Stimulated activated CD4-positive, alpha-beta T cell treated with anti-CD3 and anti-CD28 coated beads, Interleukin-1b, Interleukin-23, amount 100 ng/mL, for 24 hours (primary cell): ENCODE measurements around the gene UBAC1.
"Not testable (repeated sequence)": the region's sequence is repeated elsewhere in the genome, so short reads cannot be mapped to it uniquely, and the experiment has no call there.

Source experiments
- DNase-seq, 4 experiments: peaks; one replicate each; pipeline ENCODE4 v3.0.0-alpha.2; 2020; ENCODE audit warnings: low read depth in 4 of 4, low spot score in 1 of 4

UBAC1 gene

DNA sequence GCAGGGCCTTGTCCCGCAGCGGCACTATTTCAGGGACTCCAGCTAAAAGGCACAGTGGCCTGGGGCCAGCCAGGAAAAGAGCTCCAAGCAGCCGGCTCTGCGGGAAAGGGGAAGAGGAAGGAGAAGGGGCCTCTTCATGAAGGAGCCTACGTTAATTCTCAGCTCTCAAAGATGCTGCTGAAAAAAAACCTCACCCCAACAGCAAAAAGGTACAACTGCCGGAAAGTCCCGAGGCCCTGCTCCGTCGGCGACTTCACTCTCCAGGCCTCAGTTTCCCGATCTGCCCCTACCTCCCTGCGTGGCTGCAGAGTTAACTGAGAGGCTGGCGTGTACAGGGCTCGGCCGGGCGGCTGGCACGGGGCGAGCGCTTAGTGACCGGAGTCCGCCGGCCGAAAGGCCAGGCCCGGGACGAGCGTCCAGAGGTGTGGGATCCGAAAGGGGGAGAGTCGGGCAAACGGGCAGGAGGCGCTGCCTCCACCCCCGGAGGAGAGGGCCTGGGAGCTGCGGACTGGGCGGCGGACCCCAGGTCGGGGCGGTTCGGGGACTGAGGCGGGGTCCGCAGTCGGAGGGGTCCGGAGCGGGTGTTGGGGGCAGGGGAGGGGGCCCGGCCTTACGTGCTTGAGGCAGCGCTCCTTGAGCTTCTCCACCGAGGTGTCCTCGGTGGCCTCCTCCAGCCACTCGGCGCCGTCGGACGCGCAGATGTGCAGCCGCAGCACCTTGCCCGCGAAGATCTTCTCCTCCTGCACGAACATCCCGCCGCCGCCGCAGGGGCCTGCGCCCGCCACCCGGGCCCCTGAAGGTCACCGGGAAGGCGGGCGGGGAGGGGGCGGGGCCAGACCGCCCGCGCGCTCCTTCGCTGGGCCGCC lies 529 bp downstream of the UBAC1 start:
- DNase-seq = no peak

DNA sequence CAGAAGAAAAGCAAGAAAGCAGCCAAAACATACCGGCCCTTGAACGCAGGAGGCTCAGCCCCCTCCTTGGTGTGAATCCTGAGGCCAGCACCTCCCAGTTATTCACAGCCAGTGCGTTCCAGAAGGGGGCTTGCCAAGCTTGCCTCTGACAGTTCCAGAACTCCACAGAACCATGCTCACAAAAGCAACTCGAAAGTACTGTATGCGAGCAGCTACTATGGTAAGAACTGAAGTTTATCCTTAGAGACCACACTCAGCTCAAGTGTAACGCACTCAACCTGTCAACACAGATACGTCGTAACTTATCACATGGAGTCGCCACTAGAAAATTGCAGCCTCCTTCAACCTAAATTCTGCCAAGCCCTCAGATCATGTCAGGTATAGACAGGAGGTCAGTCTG lies 1.4 kb downstream of the UBAC1 start:
- no peak for DNase-seq

DNA sequence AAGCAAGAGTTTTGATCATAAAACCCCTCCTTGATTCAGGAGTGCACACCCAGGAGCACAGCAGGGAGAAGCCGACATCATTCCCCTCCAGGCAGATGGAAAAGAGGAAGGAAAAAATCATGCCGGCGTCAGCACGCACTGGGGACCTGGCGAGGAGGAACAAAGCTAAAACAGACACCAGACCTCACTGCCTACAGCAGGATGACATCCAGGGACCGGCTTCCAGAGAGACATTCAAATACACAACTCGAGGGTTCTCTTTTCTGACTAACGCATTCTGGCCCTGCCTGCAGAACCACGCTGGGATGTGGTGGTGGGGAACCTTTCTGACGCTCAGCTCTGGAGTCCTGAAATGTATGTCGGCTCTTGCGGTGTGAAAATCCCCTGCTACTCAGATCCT lies 2.7 kb downstream of the UBAC1 start:
- no peak for DNase-seq

DNA sequence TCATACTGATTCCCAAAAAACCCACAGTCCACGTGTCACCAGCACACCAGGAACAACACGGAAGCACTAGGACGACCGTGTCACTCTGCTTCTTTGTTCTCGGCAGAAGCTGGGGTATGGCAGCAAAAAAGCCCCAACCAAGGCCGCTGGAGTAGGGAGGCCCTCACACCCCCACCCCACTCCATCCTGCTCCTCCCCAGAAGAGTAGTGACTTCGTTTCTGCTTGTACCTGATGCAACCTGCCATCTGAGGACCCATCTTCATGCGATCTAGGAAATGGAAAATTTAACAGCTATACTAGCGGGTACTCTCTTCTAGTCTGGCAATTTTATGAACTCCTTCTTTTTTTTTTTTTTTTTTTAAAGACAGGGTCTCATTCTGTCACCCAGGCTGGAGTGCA lies 3.7 kb downstream of the UBAC1 start:
- no peak for DNase-seq

DNA sequence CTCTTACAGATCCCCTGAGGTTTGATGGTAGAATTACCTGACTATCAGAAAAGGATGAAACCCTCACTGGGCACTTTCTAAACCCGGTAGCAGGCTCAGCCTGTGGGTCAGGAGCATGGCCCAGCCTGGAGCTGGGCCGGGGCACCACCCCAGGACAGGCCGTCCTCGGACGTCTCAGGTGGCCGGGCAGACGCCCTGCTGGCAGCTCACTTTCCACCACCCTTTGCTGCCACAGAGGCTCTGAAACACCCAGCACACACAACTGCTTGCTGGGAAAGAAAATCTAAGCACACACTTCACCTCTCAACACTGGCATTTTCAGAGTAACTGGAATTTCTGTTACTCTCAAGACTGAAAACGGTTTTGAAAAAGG lies 4.4 kb downstream of the UBAC1 start:
- DNase-seq = no peak

DNA sequence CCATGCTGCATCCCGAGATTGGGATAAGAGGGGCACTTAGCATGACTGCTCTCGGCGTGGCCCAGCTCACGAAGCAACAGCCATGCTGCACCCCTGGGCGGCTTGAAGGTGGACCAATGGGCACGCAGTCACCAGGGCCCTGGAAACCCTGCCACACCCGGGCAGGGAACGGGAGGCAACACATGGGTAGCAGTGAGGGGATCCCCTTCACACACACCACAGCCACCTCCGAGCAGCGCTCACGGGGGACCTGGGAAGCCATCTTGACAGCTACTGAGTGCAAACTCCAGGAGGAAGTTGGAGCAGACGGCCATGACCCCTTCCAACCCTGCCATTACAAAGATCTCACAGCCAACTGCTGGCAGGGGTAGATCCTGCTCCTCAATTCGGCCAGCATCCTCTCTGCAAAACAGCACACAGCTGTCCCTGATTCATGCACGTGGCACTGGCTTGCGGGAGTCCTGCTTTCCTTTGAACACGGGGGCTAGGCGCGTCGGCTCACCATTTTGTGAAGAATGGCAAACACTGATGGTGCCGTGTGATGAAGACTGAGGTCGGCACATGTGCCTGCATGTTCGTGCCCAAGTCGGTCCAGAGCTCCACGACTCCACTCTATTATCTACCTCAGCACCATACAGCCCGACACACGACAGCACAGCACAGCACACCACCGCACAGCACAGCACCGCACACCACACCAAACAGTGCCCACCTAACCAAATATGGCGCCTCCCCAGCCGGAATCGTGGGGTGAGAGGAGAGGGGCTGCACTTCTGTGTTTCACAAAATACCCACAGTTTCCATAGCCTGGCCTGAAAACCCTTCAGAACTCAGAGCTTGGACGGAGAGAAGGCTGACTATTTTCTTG lies 5.0 kb downstream of the UBAC1 start:
- DNase-seq = no peak

DNA sequence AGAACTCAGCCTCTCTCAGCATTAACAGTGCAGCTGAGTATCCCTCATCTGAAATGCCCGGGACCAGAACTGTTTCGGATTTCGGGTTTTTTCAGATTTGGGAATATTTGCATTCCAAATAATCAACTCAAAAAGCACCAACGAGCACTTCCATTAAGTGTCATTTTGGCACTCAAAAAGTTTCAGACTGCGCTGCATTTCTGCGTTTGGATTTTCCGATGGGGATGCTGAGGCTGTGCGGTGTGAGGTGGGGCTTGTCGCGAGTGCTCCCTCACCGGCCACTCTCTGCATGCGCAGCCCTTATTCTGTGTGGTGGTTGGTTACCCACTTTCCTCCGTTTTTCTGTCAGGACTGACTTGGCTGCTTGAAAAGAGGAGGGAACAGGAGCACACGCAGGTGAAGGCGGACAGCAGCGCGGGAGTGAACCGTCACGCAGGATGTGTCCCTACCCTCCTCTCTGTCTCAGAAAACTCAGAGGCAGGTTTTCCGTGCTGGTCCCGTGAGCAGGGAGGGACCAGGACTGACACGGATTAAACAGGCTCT lies 8.4 kb downstream of the UBAC1 start:
- no peak for DNase-seq

DNA sequence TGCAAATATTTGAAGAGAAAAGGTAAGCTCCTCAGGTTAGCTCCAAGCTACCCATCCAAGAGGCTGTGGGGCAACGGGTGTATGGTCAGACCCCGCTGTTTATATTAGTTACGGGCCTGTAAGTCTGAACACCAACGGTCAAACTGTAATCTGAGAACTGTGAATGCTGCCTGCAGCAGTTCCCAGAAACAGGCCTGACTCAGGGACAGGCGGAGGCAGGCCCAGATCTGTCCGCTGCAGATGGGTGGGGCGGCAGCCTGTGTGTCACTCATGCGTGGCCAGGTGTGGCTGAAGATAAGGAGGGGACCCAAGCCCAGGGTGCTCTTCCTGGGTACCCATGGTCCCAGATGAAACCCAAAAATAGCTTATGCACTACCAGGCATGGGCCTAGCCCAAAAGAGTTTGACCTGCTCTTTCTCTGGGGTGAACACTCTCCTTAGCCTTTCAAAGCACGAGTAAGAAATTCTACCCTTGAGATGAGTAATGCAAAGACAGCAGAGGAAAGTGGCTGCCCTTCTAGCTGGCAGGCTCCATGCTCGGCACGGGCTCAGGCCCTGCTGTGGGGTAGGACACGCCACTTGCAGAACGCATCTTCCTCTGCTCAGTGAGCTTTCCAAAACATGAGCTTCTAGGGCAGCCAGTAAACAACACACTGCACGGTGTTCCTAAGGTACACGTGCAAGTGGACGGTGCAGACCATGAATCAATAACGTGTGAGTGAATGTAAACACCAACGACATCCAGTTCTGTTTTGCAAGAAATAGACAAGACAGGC lies 9.1 kb downstream of the UBAC1 start:
- DNase-seq = no peak

DNA sequence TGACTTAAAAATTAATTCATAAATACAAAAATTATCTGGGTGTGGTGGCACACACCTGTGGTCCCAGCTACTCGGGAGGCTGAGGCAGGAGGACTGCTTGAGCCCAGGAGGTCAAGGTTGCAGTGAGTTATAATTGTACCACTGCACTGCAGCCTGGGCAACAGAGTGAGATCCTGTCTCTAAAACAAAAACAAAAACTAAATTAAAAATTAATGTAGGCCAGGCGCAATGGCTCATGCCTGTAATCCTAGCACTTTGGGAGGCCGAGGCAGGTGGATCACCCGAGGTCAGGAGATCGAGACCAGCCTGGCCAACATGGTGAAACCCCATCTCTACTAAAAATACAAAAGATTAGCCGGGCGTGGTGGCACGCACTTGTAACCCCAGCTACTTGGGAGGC lies 9.9 kb downstream of the UBAC1 start:
- not testable (repeated sequence) for DNase-seq

DNA sequence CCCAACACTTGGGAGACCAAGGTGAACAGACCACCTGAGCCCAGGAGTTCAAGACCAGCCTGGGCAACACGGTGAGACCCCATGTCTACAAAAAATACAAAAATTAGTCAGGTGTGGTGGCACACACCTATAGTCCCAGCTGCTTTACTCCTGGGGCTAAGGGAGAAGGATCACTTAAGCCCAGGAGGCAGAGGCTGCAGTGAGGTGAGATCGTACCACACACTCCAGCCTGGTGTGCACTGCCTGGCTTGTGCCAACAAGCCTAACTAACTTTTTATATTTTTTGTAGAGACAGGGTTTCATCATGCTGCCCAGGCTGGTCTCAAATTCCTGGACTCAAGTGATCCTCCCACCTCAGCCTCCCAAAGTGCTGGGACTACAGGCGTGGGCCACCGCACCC lies 10.3 kb downstream of the UBAC1 start:
- DNase-seq = not testable (repeated sequence)

DNA sequence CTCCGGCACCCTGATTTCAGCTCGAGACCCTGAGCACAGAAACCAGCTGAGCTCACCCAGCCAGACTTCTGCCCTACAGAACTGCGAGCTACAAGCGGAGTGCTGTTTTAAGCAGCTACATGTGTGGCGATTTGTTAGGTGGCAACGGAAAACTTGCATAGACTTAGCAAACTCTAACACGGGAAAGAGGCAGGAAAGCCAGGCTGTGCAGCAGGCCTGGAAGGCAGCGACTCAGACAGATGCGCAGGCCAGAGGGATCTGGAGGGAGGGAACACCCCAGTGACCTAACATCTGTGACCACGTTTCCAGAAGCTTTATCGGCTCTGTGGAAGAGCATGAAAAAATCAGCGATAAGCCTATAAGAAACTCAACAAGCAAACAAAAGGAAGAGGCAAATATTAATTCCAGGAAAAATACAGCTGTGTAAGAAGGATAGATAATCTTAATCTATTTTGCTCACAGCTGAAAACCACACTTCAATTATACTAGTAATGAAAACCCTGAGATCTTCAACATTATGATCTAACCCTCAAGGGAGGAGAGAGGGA lies 11.0 kb downstream of the UBAC1 start:
- no peak for DNase-seq

DNA sequence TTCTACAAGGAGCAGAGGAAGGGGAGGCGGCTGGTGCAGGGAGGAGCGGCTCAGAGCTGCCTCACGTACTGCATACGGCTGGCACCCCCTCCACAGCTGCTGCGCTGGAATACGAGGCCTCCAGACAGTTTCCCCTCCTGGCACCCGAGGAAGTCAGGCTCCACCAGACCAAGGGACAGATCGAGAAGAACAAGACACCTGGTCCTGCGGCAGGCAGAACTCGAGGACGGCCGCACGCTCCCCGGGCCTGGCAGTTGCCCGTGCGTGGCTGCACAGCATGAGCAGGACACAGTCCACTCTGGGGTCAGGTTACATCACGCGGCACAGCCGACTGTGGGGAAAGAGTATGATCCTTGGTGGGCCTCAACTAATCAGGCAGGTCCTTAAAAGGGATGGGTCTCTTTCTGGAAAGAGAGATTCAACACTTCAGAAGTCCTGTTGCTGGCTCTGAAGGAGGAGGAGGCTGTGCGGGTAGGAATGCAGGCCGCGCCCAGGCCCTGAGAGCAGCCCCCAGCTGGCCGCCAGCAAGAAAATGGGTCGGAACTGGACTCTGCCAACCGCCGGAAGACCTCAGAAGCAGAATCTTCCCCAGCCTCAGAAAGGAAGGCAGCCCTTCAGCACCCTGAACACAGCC lies 11.6 kb downstream of the UBAC1 start:
- no peak for DNase-seq

DNA sequence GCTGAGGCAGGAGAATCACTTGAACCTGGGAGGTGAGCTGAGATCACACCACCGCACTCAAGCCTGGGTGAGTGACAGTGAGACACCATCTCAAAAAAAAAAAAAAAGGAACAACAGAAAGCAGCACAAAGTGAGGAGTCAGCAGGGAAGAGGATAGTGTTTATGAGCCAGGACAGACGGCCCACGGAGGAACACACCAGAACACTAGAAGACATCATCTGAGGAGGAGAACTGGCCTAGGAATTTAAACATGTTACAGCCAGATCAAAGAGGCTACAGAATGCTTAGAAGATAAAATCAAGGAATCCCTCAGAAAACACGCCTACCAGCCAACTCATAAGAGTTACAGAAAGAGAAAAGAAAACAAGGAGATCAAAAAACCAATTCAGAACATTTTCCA lies 12.2 kb downstream of the UBAC1 start:
- DNase-seq = no peak

DNA sequence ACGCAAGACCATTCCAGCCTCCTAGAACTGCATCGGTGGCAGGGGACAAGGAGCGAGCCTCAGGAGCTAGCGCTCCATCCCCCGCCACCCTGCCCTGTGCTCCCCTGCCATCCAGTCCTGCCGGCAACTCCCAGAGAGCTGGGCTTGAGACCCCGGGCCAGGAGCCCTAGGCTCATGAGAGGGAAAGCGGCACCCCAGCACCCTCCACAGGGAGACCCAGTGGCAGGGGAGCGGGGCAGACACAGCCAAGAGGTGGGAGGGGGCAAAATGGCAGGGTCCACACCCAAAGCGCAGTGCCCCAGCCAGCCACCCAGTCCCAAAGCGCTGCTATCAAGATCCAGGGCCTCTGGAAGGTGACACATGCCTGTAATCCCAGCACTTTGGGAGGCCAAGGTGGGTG lies 12.7 kb downstream of the UBAC1 start:
- DNase-seq = no peak

DNA sequence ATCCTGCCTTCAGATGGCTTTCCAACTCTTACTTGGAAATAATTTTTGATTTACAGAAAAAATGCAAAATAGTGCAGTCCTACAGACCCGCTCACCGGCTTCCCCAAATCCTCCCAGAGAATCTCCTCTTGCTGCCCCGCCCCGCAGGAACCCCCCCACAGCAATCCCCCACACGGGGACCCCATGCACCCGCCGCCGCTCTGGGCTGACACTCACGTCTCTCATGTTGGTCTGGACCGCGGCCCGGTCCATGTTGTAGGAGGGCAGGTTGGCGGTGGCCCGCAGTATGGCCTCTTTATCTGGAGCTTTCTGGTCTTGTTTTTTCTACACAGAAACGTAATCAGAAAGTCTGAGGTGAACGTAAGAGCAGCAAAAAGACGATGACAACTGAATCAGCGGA lies 13.6 kb downstream of the UBAC1 start:
- DNase-seq = no peak

DNA sequence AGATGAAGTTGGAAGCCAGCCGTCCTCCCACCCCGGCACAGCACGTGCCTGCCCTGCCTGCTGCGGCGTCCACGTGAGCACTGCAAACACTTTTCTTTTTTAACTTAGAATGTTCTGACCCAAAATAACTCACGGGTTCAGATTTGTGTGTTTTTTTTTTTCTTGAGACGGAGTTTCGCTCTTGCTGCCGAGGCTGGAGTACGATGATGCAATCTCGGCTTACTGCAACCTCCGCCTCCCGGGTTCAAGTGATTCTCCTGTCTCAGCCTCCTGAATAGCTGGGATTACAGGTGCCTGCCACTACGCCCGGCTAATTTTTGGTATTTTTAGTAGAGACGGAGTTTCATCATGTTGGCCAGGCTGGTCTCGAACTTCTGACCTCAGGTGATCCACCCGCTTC lies 14.1 kb downstream of the UBAC1 start:
- not testable (repeated sequence) for DNase-seq

DNA sequence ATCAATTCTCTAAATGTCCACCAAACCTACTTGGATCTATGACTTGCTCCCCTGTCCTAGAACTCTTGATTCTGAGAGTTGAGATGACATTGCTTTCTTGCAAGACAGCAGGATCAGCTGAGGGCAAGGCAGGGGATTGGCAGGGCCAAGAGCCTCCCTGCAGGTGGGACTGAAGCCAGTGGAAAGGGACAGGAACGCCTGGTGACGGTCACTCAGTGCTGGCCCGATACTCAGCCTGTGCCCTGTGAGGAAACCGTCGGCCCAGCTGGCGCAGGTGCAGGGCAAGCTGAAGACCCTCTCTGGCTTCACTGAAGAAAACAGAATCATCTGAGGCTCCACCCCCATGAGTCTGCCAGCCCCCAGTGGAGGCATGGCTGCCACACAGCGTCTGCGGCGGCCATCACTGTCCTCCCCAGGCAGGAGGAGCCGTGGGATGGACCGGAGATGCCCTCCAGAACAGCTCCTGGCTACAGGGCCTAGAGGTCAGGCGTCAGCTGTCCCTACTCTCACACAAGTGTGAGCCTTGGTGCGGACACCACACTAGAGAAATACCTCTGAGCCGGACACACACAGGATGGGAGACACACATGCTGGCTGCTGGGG lies 14.7 kb downstream of the UBAC1 start:
- DNase-seq = no peak

DNA sequence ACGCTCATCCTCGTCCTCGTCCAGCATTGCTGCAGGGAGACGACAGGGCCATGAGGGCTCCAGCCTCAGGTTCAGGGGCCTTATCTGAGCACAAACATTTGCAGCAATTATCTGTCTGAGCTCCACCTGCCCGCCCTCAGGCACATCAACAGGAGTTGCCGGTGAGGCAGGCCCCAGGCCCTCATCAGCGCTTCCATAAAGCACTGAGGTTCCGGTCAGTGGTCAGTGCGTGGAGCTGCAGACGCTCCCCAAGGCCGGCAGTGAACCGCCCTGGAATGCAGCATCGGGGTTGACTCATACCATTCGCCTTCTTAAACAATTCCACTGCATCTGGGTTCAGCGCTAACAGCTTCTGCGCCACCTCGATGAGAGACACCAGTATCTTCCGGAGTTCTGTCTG lies 15.2 kb downstream of the UBAC1 start:
- no peak for DNase-seq

DNA sequence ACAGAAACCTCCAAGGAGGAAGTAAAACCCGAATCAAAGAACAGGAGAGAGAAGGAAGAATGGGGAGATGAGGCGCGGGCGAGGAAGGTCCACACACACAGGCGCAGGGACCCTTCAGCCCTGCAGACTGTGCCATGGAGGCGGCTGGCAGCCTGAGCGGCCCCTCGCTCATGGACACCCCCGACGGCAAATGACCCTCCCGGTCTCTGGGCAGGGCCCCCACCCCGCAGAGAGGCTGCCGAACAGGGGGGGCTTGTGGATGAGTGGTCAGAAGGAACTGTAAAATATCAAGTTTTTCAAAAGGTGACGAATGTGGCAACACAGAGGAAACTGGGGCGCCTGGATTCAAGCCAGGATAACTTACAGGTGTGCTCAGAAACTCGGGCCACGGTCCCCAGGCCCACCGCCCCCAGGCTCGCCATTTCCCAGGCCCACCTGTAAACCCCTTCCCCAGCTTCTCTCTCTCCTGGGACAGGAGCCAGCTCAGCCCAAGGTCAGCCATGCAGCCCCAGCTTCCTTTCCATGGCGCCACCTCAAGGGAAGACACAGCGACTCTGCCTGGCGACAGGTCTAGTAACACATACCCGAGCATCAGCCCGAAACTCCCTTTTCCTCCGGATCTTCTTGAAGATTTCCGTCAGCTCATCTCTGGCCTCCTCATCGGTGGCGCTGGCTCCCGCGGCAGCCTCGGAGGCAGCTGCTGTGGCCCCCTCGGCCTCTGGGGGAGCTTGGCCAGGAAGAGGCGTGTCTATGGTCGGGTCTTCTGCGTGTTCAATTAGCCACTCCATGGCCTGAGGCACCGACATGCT lies 16.5 kb downstream of the UBAC1 start:
- DNase-seq = no peak
